Measurements from ENCODE around the gene RBP2.
"Not testable (repeated sequence)": the region's sequence is repeated elsewhere in the genome, so short reads cannot be mapped to it uniquely, and the experiment has no call there.

Gene RBP2

DNA sequence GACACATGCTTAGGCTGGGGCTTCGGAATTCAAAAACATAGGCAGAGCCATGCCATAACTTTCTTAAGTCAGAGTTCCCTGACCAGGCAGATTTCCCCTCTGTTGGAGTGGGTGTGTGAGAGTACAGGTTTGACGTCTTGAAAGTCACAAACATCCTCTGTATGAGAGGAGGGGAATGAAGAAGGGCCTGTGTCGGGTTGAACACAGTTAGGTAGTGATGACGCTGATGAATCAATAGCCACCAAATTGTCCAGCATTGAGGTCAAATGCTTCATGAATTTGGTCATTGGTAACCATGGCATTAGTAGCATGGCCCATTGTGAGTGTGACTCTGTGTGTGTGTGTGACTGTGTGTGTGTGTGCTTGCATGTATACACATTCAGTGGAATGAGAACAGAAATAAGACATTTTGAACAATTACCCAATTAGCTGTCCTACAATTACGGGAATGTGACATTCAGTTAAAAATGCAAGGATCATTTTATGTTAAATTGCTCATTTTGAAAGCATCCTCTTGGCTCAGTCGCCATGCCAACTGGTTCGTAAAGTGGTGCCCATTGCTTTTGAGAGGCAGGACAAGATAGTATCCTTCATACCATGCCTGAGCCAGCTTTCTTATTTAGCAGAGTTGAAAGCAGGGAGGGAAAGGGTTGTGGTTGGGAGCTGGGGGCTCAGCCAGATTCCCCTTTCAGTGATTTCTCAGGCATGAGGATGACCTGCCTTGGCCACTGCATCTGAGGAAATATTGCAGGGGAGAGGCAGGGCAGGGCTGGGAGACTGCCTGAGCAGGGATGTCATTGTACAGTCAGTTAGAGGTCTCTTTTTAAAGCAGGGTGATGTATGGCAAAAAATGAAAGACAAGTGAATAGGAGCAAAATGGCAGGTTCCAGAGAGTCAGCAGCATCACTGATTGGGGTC, 35.4 kb downstream of the RBP2 start:
- no peak for DNase-seq

DNA sequence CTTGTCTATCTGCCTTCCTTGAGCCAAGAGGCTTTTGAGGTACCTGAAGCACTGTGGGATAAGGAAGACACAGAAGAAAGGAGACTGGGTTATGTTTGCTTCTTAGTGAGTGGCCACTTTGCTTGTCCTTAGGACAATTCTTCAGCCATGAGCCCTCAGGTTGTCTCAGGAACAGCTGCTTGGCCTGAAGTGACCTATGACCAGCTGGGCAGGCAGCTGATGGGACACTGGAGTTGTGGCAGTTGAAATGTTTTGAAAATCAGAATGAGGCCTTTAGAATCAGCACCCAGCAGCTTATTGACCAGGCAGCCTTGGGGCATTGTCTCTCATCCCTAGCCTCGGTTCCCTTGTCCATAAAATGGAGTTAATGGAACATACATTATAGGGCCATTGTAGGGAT, 37.0 kb downstream of the RBP2 start:
- no peak for DNase-seq

GRCh38 chr3:139434764-139435307, 41.5 kb downstream of the RBP2 start:
- DNase-seq: no peak

DNA sequence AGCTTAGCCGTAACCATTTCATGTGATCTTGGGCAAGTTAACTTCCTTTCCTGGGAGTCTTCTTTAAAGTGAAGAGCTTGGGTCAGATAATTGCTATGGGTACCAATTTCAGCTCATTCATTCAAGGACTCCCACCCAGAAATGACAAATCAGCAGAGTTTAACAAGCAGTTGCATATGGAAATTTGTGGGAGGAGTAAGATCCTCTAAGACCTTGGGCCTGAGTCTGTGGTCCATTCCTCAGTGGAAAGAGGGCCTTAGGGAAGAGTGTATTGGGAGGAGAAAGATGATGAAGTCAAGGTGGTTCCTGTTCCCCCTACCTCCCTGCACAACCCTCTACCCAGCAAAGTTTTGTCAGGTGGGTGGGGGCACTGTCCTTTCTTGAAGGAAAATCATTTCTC, 42.1 kb downstream of the RBP2 start:
- no peak for DNase-seq

DNA sequence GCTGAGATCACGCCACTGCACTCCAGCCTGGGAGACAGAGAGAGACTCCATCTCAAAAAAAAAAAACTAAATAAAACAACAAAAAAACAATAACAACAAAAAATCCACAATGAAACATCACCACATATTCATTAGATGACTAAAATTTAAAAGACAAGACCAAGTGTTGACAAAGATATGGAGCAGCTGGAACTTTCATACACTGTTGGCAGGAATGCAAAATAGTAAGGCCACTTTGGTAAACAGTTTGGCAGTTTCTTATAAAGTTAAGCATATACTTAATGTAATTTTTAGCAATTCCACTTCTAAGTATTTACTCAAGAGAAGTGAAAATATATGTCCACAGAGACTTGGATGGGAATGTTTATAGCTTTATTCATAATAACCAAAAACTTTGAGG, 43.2 kb downstream of the RBP2 start:
- DNase-seq: no peak

GRCh38 chr3:139430493-139430892, 45.8 kb downstream of the RBP2 start:
- peak; percentile 12 for DNase-seq

GRCh38 chr3:139427283-139428060, 48.8 kb downstream of the RBP2 start:
- peak; percentile 81 for DNase-seq

DNA sequence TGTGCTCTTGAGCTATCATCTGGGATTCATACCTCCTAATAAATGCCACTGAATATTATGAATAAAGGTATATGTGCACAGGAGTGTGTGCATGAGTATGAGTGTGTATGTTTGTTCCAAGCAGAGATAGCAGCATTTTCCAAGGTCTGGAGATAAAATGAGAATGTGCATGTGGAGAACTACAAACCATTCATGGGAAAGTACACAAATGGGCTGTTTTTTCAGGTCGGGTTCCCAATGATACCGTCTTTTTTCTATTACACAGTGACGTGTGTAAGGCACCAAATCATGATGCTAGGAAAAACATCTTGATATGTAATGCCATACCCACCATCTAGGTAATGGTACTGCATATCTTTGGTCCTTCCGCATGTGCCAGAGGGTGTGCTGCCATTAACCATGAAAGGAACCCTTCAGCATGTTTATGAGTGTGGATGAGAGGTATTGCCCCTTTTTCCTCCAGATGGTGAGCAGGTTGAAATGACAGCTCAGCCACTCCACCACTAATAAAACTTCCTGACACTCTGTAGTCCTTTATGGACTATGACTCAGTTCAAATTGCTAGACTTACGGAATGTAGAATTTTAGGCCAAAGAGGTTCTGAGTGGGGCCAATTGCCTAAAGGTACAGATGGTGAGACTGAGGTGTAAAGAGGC, 50.4 kb downstream of the RBP2 start:
- DNase-seq: no peak

- no peak for DNase-seq
Observed at GRCh38 chr3:139423232-139423631, 53.1 kb downstream of the RBP2 start.

- no peak for DNase-seq
Observed at GRCh38 chr3:139421460-139421859, 54.9 kb downstream of the RBP2 start.

GRCh38 chr3:139421040-139421439, 55.3 kb downstream of the RBP2 start:
- no peak for DNase-seq

GRCh38 chr3:139418144-139418543, 58.2 kb downstream of the RBP2 start:
- no peak for DNase-seq

GRCh38 chr3:139416275-139416674, 60.0 kb downstream of the RBP2 start:
- DNase-seq: no peak

DNA sequence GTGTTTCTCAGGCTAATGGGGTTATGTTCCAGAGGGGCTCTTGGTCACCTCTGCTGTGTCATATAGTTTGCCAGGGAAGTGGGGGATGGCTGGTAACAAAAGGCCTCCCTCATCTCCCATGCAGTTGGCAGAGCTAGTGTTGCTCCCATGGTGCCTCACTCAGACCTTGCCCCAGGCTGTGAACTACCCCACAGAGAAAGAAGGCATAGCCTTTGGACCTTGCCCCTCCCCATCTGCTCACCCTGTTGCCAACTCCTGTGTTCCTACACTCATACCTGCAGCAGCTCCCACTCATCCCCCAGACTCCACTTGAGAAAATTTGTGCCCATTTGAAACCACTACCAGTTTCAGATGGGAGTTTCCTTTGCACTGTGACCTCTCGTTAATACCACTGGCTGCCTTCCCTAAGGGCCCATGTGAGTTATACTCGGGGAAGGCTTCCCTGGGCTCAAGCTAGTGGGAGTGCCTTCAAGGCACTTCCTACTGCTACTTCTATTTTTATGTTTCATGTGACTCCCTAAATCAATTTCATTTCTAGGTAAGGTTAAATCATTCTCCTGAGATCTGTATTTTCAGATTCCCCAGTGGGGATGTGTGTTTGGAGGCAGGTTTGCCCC, 61.6 kb downstream of the RBP2 start:
- DNase-seq: no peak

GRCh38 chr3:139412891-139413290, 63.4 kb downstream of the RBP2 start:
- not testable (repeated sequence) for DNase-seq
